OCI-M2 (cell line): ENCODE results near the gene PDCD1LG2.

ENCODE experiments used
- DNase-seq: peaks from one replicate; lab custom pipeline; 2025; ENCODE audit not compliant: unreplicated experiment; lab: John Stamatoyannopoulos, UW

Gene PDCD1LG2

GRCh38 chr9:5529683-5530221 lies 19.4 kb downstream of the PDCD1LG2 start:
- no peak for DNase-seq

- DNase-seq = no peak
Measured at GRCh38 chr9:5531101-5531882, 21.0 kb downstream of the PDCD1LG2 start.

DNA sequence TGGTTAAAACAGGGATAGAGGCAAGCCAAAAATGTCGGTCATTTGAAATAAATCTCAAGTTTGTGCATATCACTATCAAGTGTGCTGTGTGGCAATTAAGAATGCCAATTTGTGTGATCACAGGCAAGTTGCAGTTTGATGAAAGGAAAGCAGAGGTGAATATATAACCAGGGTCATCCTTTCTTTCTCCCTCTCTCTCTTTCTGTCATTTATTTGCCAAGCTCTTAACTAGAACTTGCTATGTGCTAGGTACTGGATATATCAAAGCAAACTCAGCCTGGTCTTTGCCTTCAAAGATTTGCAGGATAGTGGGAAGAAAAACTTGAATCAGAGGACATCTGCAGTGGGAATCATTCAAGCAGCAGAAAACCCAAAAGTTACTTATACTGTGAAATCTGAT lies 22.0 kb downstream of the PDCD1LG2 start:
- no peak for DNase-seq

- DNase-seq = no peak
Measured at GRCh38 chr9:5532790-5533189, 22.5 kb downstream of the PDCD1LG2 start.

DNA sequence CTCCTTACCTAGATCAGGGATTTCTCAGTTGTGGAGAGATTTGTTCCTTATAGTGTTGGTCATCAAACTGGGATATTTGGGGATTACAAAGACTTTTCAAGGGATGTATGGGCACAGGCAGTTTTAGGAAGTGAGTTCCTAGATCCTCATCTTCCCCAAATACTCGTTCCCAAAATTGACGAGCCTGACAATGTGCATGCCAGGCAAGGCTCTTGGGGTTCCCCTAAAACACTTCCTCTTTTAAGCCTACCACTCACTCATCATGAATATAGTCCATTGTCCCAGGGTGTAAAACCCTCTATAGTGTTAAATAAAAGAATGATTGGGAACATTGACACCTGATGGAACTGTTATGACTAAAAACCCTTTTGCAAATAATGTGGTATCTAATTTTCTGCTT lies 26.4 kb downstream of the PDCD1LG2 start:
- DNase-seq = no peak

GRCh38 chr9:5543875-5544702 lies 33.8 kb downstream of the PDCD1LG2 start:
- DNase-seq = no peak

GRCh38 chr9:5549658-5550650 lies 39.6 kb downstream of the PDCD1LG2 start:
- DNase-seq = no peak

- DNase-seq = no peak
Measured at GRCh38 chr9:5551368-5552150, 41.2 kb downstream of the PDCD1LG2 start.

DNA sequence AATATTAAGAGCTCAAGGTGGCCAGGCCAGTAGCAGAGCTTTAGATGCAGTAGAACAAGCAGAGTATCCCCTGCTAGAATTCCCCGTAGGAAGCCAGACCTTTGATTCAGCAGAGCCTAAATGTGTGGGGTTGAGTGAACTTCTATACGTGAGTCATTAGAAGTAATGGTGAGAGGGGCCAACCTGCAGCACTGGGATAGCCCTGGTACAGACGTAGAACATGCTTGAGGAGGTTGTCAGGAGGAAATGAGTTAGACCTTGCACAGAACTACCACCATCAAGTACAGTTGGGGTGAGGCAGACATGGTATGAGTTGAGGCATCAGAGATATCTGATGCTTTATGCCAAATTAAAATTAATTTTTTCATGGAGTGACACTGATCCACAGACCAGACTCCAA lies 42.0 kb downstream of the PDCD1LG2 start:
- no peak for DNase-seq

- DNase-seq = no peak
Measured at GRCh38 chr9:5553211-5553610, 42.9 kb downstream of the PDCD1LG2 start.

DNA sequence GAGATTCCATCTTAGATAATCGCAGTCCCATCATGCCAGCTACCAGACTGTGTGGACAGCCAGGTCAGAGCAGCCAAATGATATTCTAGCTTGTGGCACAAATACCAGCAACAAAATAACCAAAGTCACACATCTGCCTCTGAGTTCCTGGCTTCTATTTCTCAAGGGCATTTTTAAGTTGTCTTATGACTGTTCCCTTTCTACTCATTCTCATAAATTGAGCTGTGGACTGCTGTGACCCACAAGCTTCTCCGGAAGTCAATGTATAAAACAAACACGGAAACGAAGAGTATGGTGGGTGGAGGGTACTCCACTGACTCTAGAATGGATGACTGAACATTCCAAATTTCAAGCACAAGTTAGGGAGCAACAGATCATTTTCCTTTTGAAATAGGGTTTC lies 43.9 kb downstream of the PDCD1LG2 start:
- no peak for DNase-seq

DNA sequence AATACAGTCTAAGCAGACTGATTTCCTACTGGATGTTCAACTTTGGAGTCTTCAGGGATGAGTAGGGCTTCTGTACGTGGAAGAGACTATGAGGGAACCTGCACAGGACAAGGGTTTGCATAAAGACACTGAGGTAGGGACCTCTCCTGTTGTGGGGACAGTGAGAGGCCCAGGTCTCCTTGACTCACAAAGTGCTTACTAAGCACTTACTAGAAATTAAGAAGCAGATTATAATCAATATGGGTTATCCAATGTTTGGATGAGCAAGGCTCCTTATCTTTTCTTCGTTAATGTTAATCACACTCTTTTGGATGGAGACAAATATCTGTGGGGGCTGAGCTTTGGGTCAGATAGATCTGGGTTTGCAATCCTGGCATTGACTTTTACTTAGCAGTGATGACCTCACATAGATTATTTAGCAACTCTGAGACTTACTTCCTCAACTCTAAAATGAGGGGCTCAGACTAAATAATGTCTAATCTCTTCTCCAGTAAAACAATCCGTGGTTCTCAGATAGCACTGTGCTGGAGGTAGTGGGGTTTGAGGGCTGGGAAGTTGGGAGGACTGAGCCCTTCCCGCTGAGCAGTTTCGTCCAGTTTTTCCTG lies 45.9 kb downstream of the PDCD1LG2 start:
- DNase-seq = no peak

DNA sequence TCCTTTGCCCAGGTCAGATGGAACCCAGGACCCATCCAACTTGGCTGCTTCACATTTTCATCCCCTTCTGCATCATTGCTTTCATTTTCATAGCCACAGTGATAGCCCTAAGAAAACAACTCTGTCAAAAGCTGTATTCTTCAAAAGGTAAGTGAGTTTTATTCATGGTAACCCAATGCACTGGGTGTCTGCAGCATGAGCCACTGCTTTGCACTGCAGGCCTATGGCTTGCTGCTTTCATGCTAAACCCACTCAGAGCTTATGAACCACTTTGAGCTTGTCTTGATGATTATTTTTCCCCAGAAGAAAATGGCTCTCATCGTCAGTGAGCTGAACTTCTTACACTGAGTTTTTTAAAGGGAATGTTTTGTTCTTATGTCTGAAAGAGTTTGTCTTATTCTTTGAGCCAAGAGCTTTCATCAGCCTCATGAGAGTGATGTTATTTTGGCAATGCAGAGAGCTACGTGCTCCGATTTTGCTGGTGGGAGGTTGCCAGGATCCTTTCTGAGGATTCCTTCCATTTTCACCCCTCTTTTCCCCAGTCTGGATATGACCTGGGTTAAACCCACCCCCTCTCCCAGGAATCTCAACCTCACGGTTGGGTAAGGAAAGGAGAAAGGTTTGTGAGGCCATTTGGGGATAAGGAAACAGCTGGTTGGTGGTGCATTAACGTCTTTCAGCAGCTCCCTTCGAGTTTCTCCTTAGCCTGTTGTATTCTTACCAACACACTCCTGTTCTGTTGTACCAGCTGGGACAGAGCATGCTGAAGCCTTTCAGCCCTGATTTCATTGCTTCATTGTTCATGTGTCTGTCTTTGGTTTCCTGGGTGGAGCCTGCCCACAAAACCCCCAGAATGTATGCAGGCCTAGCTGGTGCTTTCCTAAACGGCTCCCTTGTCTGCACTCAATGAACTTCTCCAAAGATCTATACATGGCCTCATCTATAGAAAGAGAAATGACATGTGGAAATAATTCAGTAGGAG lies 47.6 kb downstream of the PDCD1LG2 start:
- DNase-seq = no peak

DNA sequence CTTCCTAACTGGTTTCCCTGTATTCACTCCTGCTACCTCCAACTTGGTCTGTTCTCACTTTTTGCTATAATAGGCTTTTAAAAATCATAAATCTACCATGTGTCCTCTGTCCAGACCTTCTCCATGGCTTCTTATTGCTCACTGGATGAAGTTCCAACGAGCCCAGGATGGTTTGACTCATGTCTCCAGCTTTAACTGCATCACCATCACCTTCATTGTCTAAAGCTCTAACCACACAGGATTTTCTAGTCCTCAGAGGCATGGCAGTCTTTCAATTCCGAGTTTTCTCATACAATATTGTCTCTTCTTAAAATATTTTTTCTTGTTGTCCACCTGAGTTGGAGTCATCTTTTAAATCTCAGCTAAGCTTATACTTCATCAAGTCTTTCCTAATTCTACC lies 49.3 kb downstream of the PDCD1LG2 start:
- DNase-seq = no peak

- no peak for DNase-seq
Measured at GRCh38 chr9:5560443-5561100, 50.2 kb downstream of the PDCD1LG2 start.

- no peak for DNase-seq
Measured at GRCh38 chr9:5561828-5562488, 51.6 kb downstream of the PDCD1LG2 start.

DNA sequence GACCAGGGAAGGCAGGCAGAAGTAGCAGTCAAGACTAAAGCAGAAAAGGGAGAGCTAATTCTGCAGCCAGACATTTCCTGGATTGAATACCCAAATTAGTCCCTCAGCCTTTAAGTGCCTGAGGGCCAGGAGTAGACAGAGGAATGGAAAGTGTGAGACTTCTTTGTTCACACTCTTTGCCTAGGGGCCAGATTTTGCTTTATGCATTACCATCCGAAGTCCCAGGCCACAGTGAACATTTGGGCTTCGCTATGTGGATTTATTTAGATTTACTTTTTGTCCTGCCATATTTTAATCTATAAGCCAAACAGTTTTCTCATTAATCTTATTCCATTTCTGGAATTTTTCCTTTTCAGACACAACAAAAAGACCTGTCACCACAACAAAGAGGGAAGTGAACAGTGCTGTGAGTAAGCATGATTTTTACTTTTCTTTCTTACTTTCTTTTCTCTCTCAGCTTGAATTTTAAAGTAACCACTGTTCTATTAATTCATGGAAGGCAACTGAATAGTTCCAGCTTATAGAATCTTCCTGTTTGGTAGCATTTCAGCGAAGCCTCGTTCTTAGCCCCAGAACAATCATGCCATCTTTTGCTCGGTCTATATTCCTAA lies 52.6 kb downstream of the PDCD1LG2 start:
- no peak for DNase-seq
